Vagina (tissue), 2 donors: ENCODE measurements around the gene NCAM2.

Experiments
- CTCF ChIP-seq, 3 experiments: fragments of 450-650 bp in 2 of 3; fragments of 200-600 bp in 1 of 3; sonication (generic) in 1 of 3; IDR thresholded peaks; one replicate each; pipeline ENCODE4 v1.5.1; 2017 to 2019; ENCODE audit warnings: antibody characterized with exemption in 3 of 3, mild to moderate bottlenecking in 2 of 3, moderate library complexity in 2 of 3
- POLR2A ChIP-seq, 2 donors: fragments of 450-650 bp; IDR thresholded peaks; one replicate each; pipeline ENCODE4 v1.6.1; 2017; ENCODE audit warnings: antibody characterized with exemption in 2 of 2, mild to moderate bottlenecking in 2 of 2, moderate library complexity in 2 of 2
- POLR2AphosphoS5 ChIP-seq, 2 donors: sonication (generic); formaldehyde crosslinking; IDR thresholded peaks; one replicate each; pipeline ENCODE4 v1.9.0; 2017; ENCODE audit warnings: antibody characterized with exemption in 2 of 2, mild to moderate bottlenecking in 2 of 2, low read depth in 1 of 2; ENCODE audit not compliant: insufficient read depth in 1 of 2

- TF ChIP-seq CTCF (IDR thresholded peaks at IDR 0.05) (no peak), POLR2A (IDR thresholded peaks at IDR 0.05) (no peak), POLR2AphosphoS5 (IDR thresholded peaks at IDR 0.05; ENCODE audit: insufficient read depth in 1 of 2, low read depth in 1 of 2) (no peak)
These were observed 398.2 kb downstream of the NCAM2 start for GRCh38 chr21:21396424-21396823.
